Activated CD4-positive, alpha-beta T cell treated with anti-CD3 and anti-CD28 coated beads, Interleukin-2, Interleukin-6, amounts not matched to agents 100 ng/mL and 50 ng/mL, durations not matched to agents 16 hours and 8 hours (primary cell): ENCODE results near the gene PRAC2.

Experiments used
- DNase-seq: peaks from one replicate; pipeline ENCODE4 v3.0.0-alpha.2; 2020

The PRAC2 gene

DNA sequence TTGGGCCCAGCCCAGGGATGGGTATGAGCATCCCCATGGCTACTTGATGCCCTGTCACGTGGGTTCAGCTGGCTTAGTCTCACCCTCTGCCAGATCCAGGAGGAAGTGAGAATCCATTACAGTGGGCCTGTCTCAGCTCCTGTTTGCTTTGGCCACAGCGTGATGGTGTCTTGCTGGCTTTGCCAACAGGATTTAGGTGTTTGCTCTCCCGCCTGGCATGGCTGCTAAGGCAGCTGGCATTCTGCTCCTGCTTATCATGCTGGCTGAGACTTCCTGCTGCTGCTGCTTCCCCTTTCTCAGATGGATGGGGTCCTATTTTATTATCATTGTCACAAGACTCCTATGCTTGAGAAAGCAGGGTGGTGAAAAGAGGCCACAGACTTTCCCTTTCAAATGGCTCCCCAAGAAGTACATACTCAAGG lies 33.9 kb downstream of the PRAC2 start:
- DNase-seq, result no peak

DNA sequence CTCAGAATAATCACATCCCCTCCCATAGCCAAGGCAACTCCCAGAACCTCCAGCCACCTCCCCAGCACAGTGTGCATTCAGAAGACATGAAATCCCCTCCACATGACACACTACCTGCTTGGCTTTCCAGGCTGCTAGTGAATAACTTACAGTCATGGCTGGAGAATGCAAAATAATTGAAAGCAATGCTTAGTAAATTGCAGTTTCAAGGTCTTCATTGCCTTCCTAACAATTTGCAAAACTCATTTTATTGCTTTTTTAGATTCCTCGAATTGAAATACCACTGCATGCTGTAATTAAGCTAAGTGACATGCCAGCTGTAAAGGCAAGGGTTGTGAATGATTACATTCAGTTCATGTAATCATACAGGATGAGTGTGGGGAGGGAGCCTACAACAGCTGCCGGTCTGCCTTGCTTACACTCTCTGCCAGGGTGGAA lies 34.6 kb downstream of the PRAC2 start:
- DNase-seq, result no peak

DNA sequence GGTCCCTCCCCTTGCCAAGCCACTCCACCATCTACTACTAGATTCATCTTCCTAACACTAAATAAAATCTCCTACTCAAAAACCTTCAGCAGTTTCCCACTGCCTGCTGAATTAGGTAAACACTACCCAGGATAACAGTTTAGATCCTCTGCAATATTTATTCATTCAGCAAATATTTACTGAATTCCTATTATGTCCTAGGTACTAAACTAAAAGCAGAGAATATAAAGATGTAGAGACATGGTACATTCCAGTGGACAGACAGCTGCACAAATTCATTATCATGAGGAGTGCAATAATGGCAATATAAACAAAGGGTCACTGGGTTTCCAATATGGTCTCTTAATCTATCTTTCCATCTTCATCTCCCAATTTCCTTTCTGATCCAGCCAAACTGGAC lies 36.3 kb downstream of the PRAC2 start:
- DNase-seq, result no peak

DNA sequence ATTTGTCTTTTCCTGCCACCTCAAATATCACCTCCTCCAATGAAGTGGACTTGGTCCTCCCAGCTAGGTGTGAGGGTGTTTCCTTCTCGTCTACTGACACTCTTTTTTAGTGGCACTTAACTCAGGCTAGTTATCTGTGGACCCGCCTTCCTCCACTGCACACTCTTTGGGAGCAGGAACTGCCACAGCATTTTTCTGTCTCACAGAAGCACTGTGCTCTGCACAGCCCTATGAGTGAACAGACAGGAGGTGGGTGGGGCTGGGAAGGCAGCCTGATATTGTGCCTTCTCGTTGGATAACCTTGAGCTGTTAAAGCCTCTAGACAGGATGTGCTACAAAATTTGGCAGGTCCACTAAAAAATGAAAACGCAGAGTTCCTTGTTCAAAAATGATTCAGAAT lies 37.4 kb downstream of the PRAC2 start:
- DNase-seq, result no peak

DNA sequence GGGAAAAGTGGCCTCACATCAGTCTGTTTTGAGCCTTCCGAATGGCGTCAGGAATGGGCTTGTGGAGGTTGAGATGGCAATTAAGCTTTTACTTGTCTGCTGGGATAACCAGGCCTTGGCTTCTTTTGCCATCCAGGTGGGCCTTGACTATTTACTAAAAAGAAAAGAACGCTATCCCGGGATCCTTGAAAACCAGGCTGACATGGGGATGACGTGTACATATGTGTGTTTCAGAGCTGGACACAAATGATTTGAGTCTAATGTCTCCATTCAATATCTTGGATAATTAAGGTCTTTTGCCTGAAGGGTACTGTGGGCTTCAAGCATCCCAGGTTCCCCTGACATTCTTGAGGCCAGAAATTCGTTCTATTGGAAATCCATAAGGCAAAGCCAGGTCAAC lies 38.1 kb downstream of the PRAC2 start:
- no peak for DNase-seq

DNA sequence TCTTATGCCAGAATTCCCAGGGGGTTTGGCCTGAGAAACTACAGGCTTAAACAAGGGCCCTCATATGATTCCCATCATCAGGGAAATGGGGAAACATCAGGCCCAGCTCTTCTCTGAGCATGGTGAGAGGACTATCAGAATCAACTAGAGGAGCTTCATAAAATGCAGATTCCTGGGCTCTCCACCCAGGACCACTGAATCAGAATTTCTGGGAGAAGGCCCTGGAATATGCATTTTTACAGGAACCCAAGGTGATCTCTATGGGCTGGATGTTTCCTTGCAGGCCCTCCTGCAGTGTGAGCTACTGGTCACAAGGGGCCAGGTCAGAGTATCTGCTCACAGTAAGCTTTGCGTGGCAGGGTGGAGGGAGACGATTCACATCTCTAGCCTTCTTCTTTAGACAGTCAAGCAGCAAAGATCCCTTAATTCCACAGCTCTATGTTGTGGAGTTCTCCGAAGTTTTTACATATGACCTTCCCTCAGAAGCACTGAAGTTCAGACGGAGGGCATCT lies 44.3 kb downstream of the PRAC2 start:
- DNase-seq, result no peak

DNA sequence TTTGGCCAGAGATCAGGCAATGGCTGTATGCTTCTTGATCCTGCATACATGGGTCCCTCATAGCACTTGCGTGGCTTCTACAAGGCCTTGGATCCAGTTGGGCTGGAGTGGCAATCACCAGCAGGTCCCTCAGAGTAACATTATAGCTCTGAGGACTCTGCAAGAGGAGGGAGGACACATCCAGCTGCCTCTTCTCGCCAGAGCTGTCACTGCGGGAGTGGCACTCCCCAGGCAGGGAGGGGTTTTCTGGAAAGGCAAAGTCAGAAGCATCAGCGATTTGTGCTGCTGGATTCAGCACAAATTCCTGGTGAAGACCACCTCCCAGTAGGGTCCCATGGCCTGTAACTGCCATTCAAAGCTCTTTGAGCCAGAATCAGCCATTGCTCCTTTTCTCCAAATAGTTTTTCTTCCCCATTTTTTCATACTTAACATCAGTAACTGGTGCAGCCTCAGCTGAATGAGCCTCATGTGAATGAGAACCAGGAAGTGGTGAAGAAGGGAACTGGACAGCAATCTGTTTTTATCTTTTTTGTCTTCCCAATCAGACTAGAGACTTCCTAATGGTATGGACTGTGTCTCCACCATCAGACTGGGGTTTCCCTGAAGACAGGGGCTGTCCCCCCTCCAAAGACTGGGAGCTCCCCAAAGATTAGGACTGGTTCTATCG lies 46.2 kb downstream of the PRAC2 start:
- DNase-seq, result no peak

DNA sequence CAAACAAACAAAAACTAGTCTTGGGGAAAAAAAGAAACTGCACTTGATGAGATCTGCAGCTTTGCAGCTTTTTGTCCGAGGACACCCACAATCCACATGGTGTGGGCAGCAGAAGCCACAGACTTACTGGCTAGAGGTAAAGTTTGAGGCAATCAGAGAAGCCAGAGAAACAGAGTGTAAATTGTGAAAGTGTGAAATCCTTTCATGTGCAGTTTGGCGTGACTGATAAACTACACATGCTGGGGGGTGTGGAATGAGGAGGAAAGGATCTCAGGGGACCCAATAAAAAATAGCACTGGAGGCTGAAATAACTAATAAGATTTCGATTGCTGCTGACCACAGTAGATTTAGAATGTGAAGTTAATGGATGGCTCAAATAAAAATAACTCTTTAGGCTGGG lies 48.0 kb downstream of the PRAC2 start:
- no peak for DNase-seq

DNA sequence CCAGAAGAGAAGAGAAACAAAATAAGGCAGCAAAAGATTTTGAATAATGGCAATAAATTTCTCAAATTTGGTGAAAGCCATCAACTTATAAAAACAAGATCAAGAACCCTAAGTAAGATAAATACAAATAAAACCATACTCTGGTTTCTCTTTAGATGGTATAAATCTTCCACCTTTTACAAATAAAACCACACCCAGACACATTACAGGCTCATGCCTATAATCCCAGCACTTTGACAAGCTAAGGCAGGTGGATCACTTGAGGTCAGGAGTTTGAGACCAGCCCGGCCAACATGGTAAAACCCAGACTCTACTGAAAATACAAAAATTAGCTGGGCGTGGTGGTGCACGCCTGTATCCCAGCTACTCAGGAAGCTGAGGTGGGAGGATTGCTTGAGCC lies 50.3 kb downstream of the PRAC2 start:
- no peak for DNase-seq
